ENCODE results near the gene ARHGEF26. TPM values are rescaled to one million over a fixed set of nuclear protein-coding genes. Genes with fewer than 3 reads are reported as not detected.

ARHGEF26 gene
- total and polyA plus RNA-seq, 8 donors, result 3.9 to 40.6 (median 20.9) TPM

GRCh38 chr3:154188846-154189245 lies 67.7 kb downstream of the ARHGEF26 start:
- Histone ChIP-seq H3K27ac (no peak overlapping the region), H3K4me3 (no peak overlapping the region), H3K36me3 (peaks cover 0 to 35% (median 28%) of the 10 kb centered on the region in 4 donors), H3K4me1 (no peaks in the 10 kb centered on the region), H3K27me3 (no peaks in the 10 kb centered on the region), H3K9me3 (no peaks in the 10 kb centered on the region)
- 69 to 90% (median 81%) methylated on average over 3 of the region's 3 CpGs for WGBS, 5 donors
- TF ChIP-seq EP300 (IDR thresholded peaks at IDR 0.05), result no peak
- no peak for TF ChIP-seq CTCF (IDR thresholded peaks at IDR 0.05)
- no peak for TF ChIP-seq POLR2A (IDR thresholded peaks at IDR 0.05)
- no peak for DNase-seq
- intact Hi-C loops (cut with DNase I; ENCODE audit: low total_unique reads), result no loop called here

GRCh38 chr3:154191520-154191919 lies 70.3 kb downstream of the ARHGEF26 start:
- 73 to 100% (median 97%) methylated on average over 1 of the region's 1 CpG for WGBS, 5 donors
- Histone ChIP-seq H3K9me3 (no peaks in the 10 kb centered on the region), H3K27me3 (no peaks in the 10 kb centered on the region), H3K27ac (no peak overlapping the region), H3K36me3 (peaks cover 0 to 61% (median 50%) of the 10 kb centered on the region in 4 donors), H3K4me3 (no peak overlapping the region), H3K4me1 (no peaks in the 10 kb centered on the region)
- TF ChIP-seq POLR2AphosphoS5 (IDR thresholded peaks at IDR 0.05) (no peak), POLR2A (IDR thresholded peaks at IDR 0.05) (no peak), CTCF (IDR thresholded peaks at IDR 0.05) (no peak), EP300 (IDR thresholded peaks at IDR 0.05) (no peak)
- no peak for DNase-seq
- intact Hi-C loops (cut with DNase I; ENCODE audit: low total_unique reads), result no loop called here

GRCh38 chr3:154192225-154192624 lies 71.0 kb downstream of the ARHGEF26 start:
- intact Hi-C loops (cut with DNase I; ENCODE audit: low total_unique reads), result no loop called here
- no peaks in the 10 kb centered on the region for H3K27me3 ChIP-seq
- peaks cover 0 to 66% (median 55%) of the 10 kb centered on the region in 4 donors for H3K36me3 ChIP-seq
- no peak for DNase-seq
- no peak overlapping the region for H3K4me3 ChIP-seq
- H3K9me3 ChIP-seq, result no peaks in the 10 kb centered on the region
- H3K27ac ChIP-seq, result no peak overlapping the region
- no peak for TF ChIP-seq CTCF (IDR thresholded peaks at IDR 0.05)
- no peak for TF ChIP-seq POLR2A (IDR thresholded peaks at IDR 0.05)
- no peak for TF ChIP-seq POLR2AphosphoS5 (IDR thresholded peaks at IDR 0.05)
- no peak for TF ChIP-seq EP300 (IDR thresholded peaks at IDR 0.05)
- no peaks in the 10 kb centered on the region for H3K4me1 ChIP-seq
- 86 to 93% (median 90%) methylated on average over 2 of the region's 2 CpGs for WGBS, 5 donors

- no peak for DNase-seq
- H3K27me3 ChIP-seq, result no peaks in the 10 kb centered on the region
- intact Hi-C loops (cut with DNase I; ENCODE audit: low total_unique reads), result no loop called here
- no peak for TF ChIP-seq EP300 (IDR thresholded peaks at IDR 0.05)
- WGBS, 5 donors, result 88 to 97% (median 88%) methylated on average over 1 of the region's 1 CpG
- no peak overlapping the region for H3K27ac ChIP-seq
- H3K4me3 ChIP-seq, result no peak overlapping the region
- H3K4me1 ChIP-seq, result no peaks in the 10 kb centered on the region
- peaks cover 0 to 64% (median 60%) of the 10 kb centered on the region in 4 donors for H3K36me3 ChIP-seq
- no peaks in the 10 kb centered on the region for H3K9me3 ChIP-seq
Observed at GRCh38 chr3:154193000-154193615, 71.9 kb downstream of the ARHGEF26 start.

GRCh38 chr3:154194877-154195276 lies 73.7 kb downstream of the ARHGEF26 start:
- Histone ChIP-seq H3K9me3 (no peaks in the 10 kb centered on the region), H3K4me3 (no peak overlapping the region), H3K36me3 (peaks cover 0 to 64% (median 57%) of the 10 kb centered on the region in 4 donors), H3K27ac (no peak overlapping the region), H3K27me3 (no peaks in the 10 kb centered on the region), H3K4me1 (no peaks in the 10 kb centered on the region)
- TF ChIP-seq EP300 (IDR thresholded peaks at IDR 0.05) (no peak), POLR2AphosphoS5 (IDR thresholded peaks at IDR 0.05) (no peak), POLR2A (IDR thresholded peaks at IDR 0.05) (no peak), CTCF (IDR thresholded peaks at IDR 0.05) (no peak)
- intact Hi-C loops (cut with DNase I; ENCODE audit: low total_unique reads), result no loop called here
- DNase-seq, result no peak
- 73 to 86% (median 80%) methylated on average over 3 of the region's 3 CpGs for WGBS, 5 donors
